A549 (cell line): ENCODE measurements around the gene APMAP. TPM values are rescaled to one million over a fixed set of nuclear protein-coding genes. Genes with fewer than 3 reads are reported as not detected.

Experiments used
- ATAC-seq, 2 experiments: fragments of 200-7000 bp in 1 of 2; fragments of >200 bp in 1 of 2; cut with Nextera tagmentation in 1 of 2; cut with Tn5 transposase in 1 of 2; 3 replicates each; pipeline versions ENCODE4 v1.8.0 to v1.9.1; 2018 to 2020; ENCODE audit warnings: mild to moderate bottlenecking in 1 of 2, moderate library complexity in 1 of 2
- CTCF ChIA-PET: fragments of 300-600 bp; sonication (Branson Sonifier 250); formaldehyde crosslinking; extraction: SDS; loops from one replicate; lab custom pipeline; 2021; ENCODE audit warnings: antibody characterized with exemption, inconsistent platforms; lab: Yijun Ruan, JAX
- POLR2A ChIA-PET: fragments of 350-600 bp; formaldehyde crosslinking; extraction: SDS; loops from one replicate; lab custom pipeline; 2021; ENCODE audit warnings: antibody characterized with exemption, inconsistent platforms; lab: Yijun Ruan, JAX
- DNase-seq, 2 experiments: peaks; one replicate each; pipeline versions ENCODE4 v3.0.0 to v3.0.0-alpha.2; 2011 to 2016; ENCODE audit warnings: low read depth in 1 of 2, low spot score in 1 of 2
- FAIRE-seq: peaks from 2 replicates; lab custom pipeline; 2011; peaks lifted over from hg19 to GRCh38; lab: Jason Lieb, UNC
- H3K27ac ChIP-seq, 2 experiments: fragments of >200 bp; sonication (Bioruptor Twin); formaldehyde crosslinking; 3 replicates each; pipeline ENCODE4 v1.5.1; 2016 to 2017
- H3K4me1 ChIP-seq: fragments of >200 bp; sonication (Bioruptor Twin); formaldehyde crosslinking; 3 replicates; pipeline ENCODE4 v1.6.1; 2016
- H3K4me2 ChIP-seq: fragments of >200 bp; sonication (Bioruptor Twin); formaldehyde crosslinking; 3 replicates; pipeline ENCODE4 v1.6.1; 2016
- H3K4me3 ChIP-seq: fragments of >200 bp; sonication (Bioruptor Twin); formaldehyde crosslinking; 3 replicates; pipeline ENCODE4 v1.5.1; 2016
- H3K9me3 ChIP-seq: fragments of >200 bp; sonication (Bioruptor Twin); formaldehyde crosslinking; 3 replicates; pipeline ENCODE4 v1.6.1; 2016
- CEBPB ChIP-seq, 2 experiments: fragments of >200 bp in 1 of 2; sonication (Bioruptor Twin) in 1 of 2; formaldehyde crosslinking in 1 of 2; IDR thresholded peaks; 2 replicates each; pipeline ENCODE4 v1.6.1; 2012 to 2016
- CHD2 ChIP-seq: fragments of 150-350 bp; IDR thresholded peaks from 2 replicates; pipeline ENCODE4 v1.6.1; 2014; ENCODE audit warnings: low read length; ENCODE audit not compliant: partially characterized antibody
- CHD4 ChIP-seq: fragments of 200-600 bp; sonication (generic); IDR thresholded peaks from 2 replicates; pipeline ENCODE4 v1.6.1; 2016; ENCODE audit warnings: antibody characterized with exemption, mild to moderate bottlenecking, borderline replicate concordance
- CTCF ChIP-seq: fragments of >200 bp; sonication (Bioruptor Twin); formaldehyde crosslinking; IDR thresholded peaks from 3 replicates; pipeline ENCODE4 v1.5.1; 2016
- EP300 ChIP-seq, 2 experiments: fragments of >200 bp; sonication (Bioruptor Twin); formaldehyde crosslinking; IDR thresholded peaks; 2 replicates in 1 of 2; 3 replicates in 1 of 2; pipeline ENCODE4 v1.6.1; 2016 to 2017
- FOSL2 ChIP-seq, 2 experiments: fragments of 450-650 bp in 1 of 2; fragments of >200 bp in 1 of 2; sonication (Bioruptor Twin) in 1 of 2; formaldehyde crosslinking; IDR thresholded peaks; 2 replicates each; pipeline versions ENCODE4 v1.5.0 to v1.6.1; 2016 to 2020; ENCODE audit warnings: mild to moderate bottlenecking in 1 of 2, moderate library complexity in 1 of 2
- HEYL ChIP-seq: fragments of 250-450 bp; sonication (Bioruptor Pico); IDR thresholded peaks from 2 replicates; pipeline ENCODE4 v1.8.0; 2021; ENCODE audit warnings: mild to moderate bottlenecking, moderate library complexity
- HMGXB4 ChIP-seq: fragments of 250-450 bp; sonication (Bioruptor Pico); IDR thresholded peaks from 2 replicates; pipeline ENCODE4 v1.5.0; 2021; ENCODE audit warnings: mild to moderate bottlenecking, moderate library complexity, borderline replicate concordance
- HOXB13 ChIP-seq: fragments of 250-450 bp; sonication (Bioruptor Pico); IDR thresholded peaks from 2 replicates; pipeline ENCODE4 v1.5.0; 2020; ENCODE audit warnings: low read depth, mild to moderate bottlenecking, moderate library complexity
- JUN ChIP-seq, 2 experiments: fragments of >200 bp; sonication (Bioruptor Twin); formaldehyde crosslinking; IDR thresholded peaks; 2 replicates in 1 of 2; 3 replicates in 1 of 2; pipeline ENCODE4 v1.6.1; 2016 to 2017
- KDM5A ChIP-seq: fragments of 200-600 bp; sonication (generic); IDR thresholded peaks from 2 replicates; pipeline ENCODE4 v1.6.1; 2016; ENCODE audit warnings: antibody characterized with exemption, mild to moderate bottlenecking
- NPAS2 ChIP-seq: fragments of 250-450 bp; sonication (Bioruptor Pico); IDR thresholded peaks from 2 replicates; pipeline ENCODE4 v1.8.0; 2022; ENCODE audit warnings: mild to moderate bottlenecking, moderate library complexity, borderline replicate concordance
- NR3C1 ChIP-seq: fragments of >200 bp; sonication (Bioruptor Twin); formaldehyde crosslinking; IDR thresholded peaks from 3 replicates; pipeline ENCODE4 v1.6.1; 2017
- RARB ChIP-seq: fragments of 250-450 bp; sonication (Bioruptor Pico); IDR thresholded peaks from 2 replicates; pipeline ENCODE4 v1.8.0; 2021; ENCODE audit warnings: mild to moderate bottlenecking, moderate library complexity
- RFX5 ChIP-seq: fragments of 450-650 bp; IDR thresholded peaks from 2 replicates; pipeline ENCODE4 v1.7.1; 2014; ENCODE audit warnings: antibody characterized with exemption, mild to moderate bottlenecking, moderate library complexity
- SMC3 ChIP-seq: fragments of >200 bp; sonication (Bioruptor Twin); formaldehyde crosslinking; IDR thresholded peaks from 3 replicates; pipeline ENCODE4 v1.6.1; 2018; ENCODE audit warnings: inconsistent platforms
- TP53 ChIP-seq: fragments of 250-450 bp; sonication (Bioruptor Pico); IDR thresholded peaks from 2 replicates; pipeline ENCODE4 v1.5.0; 2021; ENCODE audit warnings: mild to moderate bottlenecking, moderate library complexity
- ZFP36 ChIP-seq: fragments of 450-650 bp; IDR thresholded peaks from 2 replicates; pipeline ENCODE4 v1.6.1; 2014; ENCODE audit warnings: borderline replicate concordance; ENCODE audit not compliant: partially characterized antibody
- ZNF302 ChIP-seq: fragments of 250-450 bp; sonication (Bioruptor Pico); IDR thresholded peaks from 2 replicates; pipeline ENCODE4 v1.9.0; 2021; ENCODE audit warnings: inconsistent platforms, mild to moderate bottlenecking, moderate library complexity
- ZSCAN20 ChIP-seq: fragments of 250-450 bp; sonication (Bioruptor Pico); IDR thresholded peaks from 2 replicates; pipeline ENCODE4 v1.8.0; 2022; ENCODE audit warnings: mild to moderate bottlenecking, moderate library complexity
- WGBS: methylation state at CpG from one replicate; pipeline ENCODE4 v1.1.6; 2017; ENCODE audit errors: missing lambda C conversion rate; 5-methylcytosine and 5-hydroxymethylcytosine counted together
- polyA plus RNA-seq, 4 experiments: library from polyadenylated mRNA; depleted of rRNA in 3 of 4; stranded (reverse); fragments of >200 nt; fragmentation: RNase III in 1 of 4; extraction: RNeasy Plus Mini Kit Qiagen cat#74134 plus additional on column Dnase treatment in 1 of 4; gene quantifications; 2 replicates in 3 of 4; 3 replicates in 1 of 4; pipeline ENCODE4 v1.2.3, GENCODE V29; 2011 to 2017
- TF ChIP-seq, protein P1 (sequence below): IDR thresholded peaks from 2 replicates; pipeline ENCODE4 v1.6.1; 2012
- TF ChIP-seq, protein P2 (sequence below): fragments of 450-650 bp; IDR thresholded peaks from 2 replicates; pipeline ENCODE4 v1.6.1; 2014; ENCODE audit warnings: antibody characterized with exemption
- TF ChIP-seq, protein P3 (sequence below): fragments of 200-600 bp; sonication (generic); IDR thresholded peaks from 2 replicates; pipeline ENCODE4 v1.6.1; 2016; ENCODE audit warnings: antibody characterized with exemption, mild to moderate bottlenecking, moderate library complexity
- TF ChIP-seq, protein P4 (sequence below): IDR thresholded peaks from 2 replicates; pipeline ENCODE4 v1.6.1; 2012

Gene APMAP
- polyA plus RNA-seq, 2 of the 4 experiments (the other 2 are of a cell fraction): 113 to 141 TPM

DNA sequence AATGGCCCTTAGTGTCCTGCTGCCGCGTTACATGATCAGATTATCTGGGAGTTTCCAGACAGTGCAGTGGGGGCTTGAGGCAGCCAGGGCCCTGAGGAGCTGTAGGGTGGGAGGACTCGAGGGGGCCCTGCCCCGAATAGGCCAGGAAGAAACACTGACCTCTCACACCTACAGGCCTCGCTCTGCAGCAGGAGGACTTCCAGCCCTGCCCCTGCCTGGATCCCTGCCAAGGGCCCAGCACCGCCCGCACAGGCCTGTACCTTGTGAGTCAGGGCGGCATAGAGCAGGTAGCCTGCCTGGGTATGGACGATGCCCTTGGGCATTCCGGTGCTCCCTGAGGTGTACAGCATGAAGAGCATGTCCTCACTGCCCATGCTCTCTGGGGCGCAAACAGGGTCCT, 30.1 kb upstream of the APMAP start:
- no peak overlapping the region for H3K4me3 ChIP-seq
- TF ChIP-seq CHD4 (no peak), KDM5A (no peak), EP300 (IDR thresholded peaks at IDR 0.05) (no peak), HOXB13 (CRISPR knock-in tag) (no peak), TP53 (CRISPR knock-in tag) (no peak), SMC3 (no peak), CEBPB (IDR thresholded peaks at IDR 0.05) (no peak), CHD2 (no peak), HEYL (CRISPR knock-in tag) (no peak), RARB (no peak), HMGXB4 (CRISPR knock-in tag) (no peak), CTCF (no peak)
- TF ChIP-seq, protein P1, sequence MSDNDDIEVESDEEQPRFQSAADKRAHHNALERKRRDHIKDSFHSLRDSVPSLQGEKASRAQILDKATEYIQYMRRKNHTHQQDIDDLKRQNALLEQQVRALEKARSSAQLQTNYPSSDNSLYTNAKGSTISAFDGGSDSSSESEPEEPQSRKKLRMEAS: no peak
- TF ChIP-seq, protein P2, sequence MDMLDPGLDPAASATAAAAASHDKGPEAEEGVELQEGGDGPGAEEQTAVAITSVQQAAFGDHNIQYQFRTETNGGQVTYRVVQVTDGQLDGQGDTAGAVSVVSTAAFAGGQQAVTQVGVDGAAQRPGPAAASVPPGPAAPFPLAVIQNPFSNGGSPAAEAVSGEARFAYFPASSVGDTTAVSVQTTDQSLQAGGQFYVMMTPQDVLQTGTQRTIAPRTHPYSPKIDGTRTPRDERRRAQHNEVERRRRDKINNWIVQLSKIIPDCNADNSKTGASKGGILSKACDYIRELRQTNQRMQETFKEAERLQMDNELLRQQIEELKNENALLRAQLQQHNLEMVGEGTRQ: no peak
- TF ChIP-seq, protein P3, sequence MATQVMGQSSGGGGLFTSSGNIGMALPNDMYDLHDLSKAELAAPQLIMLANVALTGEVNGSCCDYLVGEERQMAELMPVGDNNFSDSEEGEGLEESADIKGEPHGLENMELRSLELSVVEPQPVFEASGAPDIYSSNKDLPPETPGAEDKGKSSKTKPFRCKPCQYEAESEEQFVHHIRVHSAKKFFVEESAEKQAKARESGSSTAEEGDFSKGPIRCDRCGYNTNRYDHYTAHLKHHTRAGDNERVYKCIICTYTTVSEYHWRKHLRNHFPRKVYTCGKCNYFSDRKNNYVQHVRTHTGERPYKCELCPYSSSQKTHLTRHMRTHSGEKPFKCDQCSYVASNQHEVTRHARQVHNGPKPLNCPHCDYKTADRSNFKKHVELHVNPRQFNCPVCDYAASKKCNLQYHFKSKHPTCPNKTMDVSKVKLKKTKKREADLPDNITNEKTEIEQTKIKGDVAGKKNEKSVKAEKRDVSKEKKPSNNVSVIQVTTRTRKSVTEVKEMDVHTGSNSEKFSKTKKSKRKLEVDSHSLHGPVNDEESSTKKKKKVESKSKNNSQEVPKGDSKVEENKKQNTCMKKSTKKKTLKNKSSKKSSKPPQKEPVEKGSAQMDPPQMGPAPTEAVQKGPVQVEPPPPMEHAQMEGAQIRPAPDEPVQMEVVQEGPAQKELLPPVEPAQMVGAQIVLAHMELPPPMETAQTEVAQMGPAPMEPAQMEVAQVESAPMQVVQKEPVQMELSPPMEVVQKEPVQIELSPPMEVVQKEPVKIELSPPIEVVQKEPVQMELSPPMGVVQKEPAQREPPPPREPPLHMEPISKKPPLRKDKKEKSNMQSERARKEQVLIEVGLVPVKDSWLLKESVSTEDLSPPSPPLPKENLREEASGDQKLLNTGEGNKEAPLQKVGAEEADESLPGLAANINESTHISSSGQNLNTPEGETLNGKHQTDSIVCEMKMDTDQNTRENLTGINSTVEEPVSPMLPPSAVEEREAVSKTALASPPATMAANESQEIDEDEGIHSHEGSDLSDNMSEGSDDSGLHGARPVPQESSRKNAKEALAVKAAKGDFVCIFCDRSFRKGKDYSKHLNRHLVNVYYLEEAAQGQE: no peak
- TF ChIP-seq, all 56 proteins: peak for 0
- ChIA-PET POLR2A (no interaction called here), CTCF (interaction anchor here (1.1 to 3.5 kb wide), 3 partner anchors 10 to 100 kb away, joined by 3 to 11 read pairs (median 4); no protein-coding TSS in a partner anchor)
- Histone ChIP-seq H3K4me1 (no peaks in the 10 kb centered on the region), H3K9me3 (no peaks in the 10 kb centered on the region), H3K27ac (no peak overlapping the region), H3K4me2 (no peak overlapping the region)
- WGBS: 82% methylated on average over 11 of the region's 11 CpGs
- FAIRE-seq (no peak), ATAC-seq (no peak), DNase-seq (no peak)

- Histone ChIP-seq H3K4me2 (no peak overlapping the region), H3K9me3 (no peaks in the 10 kb centered on the region), H3K27ac (no peak overlapping the region), H3K4me3 (no peak overlapping the region), H3K4me1 (no peaks in the 10 kb centered on the region)
- ChIA-PET CTCF (no interaction called here), POLR2A (no interaction called here)
- 90% methylated on average over 6 of the region's 6 CpGs for WGBS
- DNase-seq (no peak), ATAC-seq (no peak), FAIRE-seq (no peak)
- TF ChIP-seq, protein P3: no peak
- TF ChIP-seq HOXB13 (CRISPR knock-in tag) (no peak), FOSL2 (IDR thresholded peaks at IDR 0.05) (no peak), FOSL2 (CRISPR knock-in tag; IDR thresholded peaks at IDR 0.05) (no peak), RFX5 (no peak), ZNF302 (no peak), NR3C1 (no peak), JUN (IDR thresholded peaks at IDR 0.05) (no peak), NPAS2 (CRISPR knock-in tag) (no peak), ZSCAN20 (no peak), RARB (no peak), ZFP36 (no peak)
- TF ChIP-seq, protein P4, sequence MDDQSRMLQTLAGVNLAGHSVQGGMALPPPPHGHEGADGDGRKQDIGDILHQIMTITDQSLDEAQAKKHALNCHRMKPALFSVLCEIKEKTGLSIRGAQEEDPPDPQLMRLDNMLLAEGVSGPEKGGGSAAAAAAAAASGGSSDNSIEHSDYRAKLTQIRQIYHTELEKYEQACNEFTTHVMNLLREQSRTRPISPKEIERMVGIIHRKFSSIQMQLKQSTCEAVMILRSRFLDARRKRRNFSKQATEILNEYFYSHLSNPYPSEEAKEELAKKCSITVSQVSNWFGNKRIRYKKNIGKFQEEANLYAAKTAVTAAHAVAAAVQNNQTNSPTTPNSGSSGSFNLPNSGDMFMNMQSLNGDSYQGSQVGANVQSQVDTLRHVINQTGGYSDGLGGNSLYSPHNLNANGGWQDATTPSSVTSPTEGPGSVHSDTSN: no peak
These were observed 28.8 kb upstream of the APMAP start for GRCh38 chr20:25021336-25021735.
